Activated B cell treated with CpG ODN at 0.5 μM for 24 hours (primary cell): ENCODE results near the gene NAA38. TPM values are rescaled to one million over a fixed set of nuclear protein-coding genes. Genes with fewer than 3 reads are reported as not detected.

Source experiments
- ATAC-seq: fragments of 200-7000 bp; cut with Tn5 transposase; one replicate; pipeline ENCODE4 v1.10.0; 2021; ENCODE audit warnings: low read depth, mild to moderate bottlenecking, moderate library complexity
- CTCF ChIA-PET: fragments of 350-600 bp; sonication (Branson Sonifier 250); formaldehyde crosslinking; loops from one replicate; lab custom pipeline; 2021; ENCODE audit warnings: antibody characterized with exemption; lab: Charles Lee
- POLR2A ChIA-PET: fragments of 350-600 bp; sonication (Branson Sonifier 250); formaldehyde crosslinking; loops from one replicate; lab custom pipeline; 2021; ENCODE audit warnings: antibody characterized with exemption; lab: Charles Lee
- DNase-seq: peaks from one replicate; pipeline ENCODE4 v3.0.0; 2022
- H3K27ac Mint-ChIP-seq: one replicate; pipeline ENCODE4 v1.8.0; 2020; ENCODE audit warnings: mixed read lengths
- H3K27me3 Mint-ChIP-seq: one replicate; pipeline ENCODE4 v1.8.0; 2021; ENCODE audit warnings: mixed read lengths
- H3K36me3 Mint-ChIP-seq: one replicate; pipeline ENCODE4 v1.8.0; 2021; ENCODE audit warnings: low read depth, mixed read lengths
- H3K4me1 Mint-ChIP-seq: one replicate; pipeline ENCODE4 v1.8.0; 2021; ENCODE audit warnings: mixed read lengths
- H3K4me3 Mint-ChIP-seq: one replicate; pipeline ENCODE4 v1.8.0; 2020; ENCODE audit warnings: mild to moderate bottlenecking, mixed read lengths
- H3K9me3 Mint-ChIP-seq: one replicate; pipeline ENCODE4 v1.8.0; 2020; ENCODE audit warnings: mixed read lengths
- intact Hi-C: fragments of 100-400 bp; cut with micrococcal nuclease; formaldehyde crosslinking; loops from one replicate; pipeline ENCODE4 v1.15.1; 2024
- total RNA-seq: library from RNA; stranded (reverse); gene quantifications from 2 replicates; pipeline ENCODE4 v1.2.3, GENCODE V29; 2022
- TF ChIP-seq, protein P1 (sequence below): fragments of 200-600 bp; IDR thresholded peaks from one replicate; pipeline ENCODE4 v1.8.0; 2022; ENCODE audit warnings: antibody characterized with exemption, mild to moderate bottlenecking

NAA38 gene
- total RNA-seq, 1 donor from 2014 or later: 36.0 TPM

DNA sequence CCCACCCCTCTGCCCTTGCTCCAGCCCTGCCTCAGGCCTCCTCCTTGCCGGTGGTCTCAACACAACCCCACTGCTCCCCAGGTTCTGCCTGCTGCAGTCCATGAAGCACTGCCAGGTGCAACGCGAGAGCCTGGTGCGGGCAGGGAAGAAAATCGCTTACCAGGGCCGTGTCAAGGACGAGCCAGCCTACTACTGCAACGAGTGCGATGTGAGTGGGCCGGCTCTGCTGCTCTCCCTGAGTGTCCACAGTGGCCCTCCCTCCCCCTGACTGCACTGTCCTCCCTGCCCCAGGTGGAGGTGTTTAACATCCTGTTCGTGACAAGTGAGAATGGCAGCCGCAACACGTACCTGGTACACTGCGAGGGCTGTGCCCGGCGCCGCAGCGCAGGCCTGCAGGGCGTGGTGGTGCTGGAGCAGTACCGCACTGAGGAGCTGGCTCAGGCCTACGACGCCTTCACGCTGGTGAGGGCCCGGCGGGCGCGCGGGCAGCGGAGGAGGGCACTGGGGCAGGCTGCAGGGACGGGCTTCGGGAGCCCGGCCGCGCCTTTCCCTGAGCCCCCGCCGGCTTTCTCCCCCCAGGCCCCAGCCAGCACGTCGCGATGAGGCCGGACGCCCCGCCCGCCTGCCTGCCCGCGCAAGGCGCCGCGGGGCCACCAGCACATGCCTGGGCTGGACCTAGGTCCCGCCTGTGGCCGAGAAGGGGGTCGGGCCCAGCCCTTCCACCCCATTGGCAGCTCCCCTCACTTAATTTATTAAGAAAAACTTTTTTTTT, 4.3 kb downstream of the NAA38 start:
- no peak for ATAC-seq
- peaks cover 33% of the 10 kb centered on the region for H3K4me1 Mint-ChIP-seq
- no peak for DNase-seq
- ChIA-PET CTCF (interaction anchor here (0.9 to 1.0 kb wide), 2 partner anchors 18 to 109 kb away, joined by 3 read pairs; no protein-coding TSS in a partner anchor), POLR2A (interaction anchor here (0.6 to 3.9 kb wide), 3 partner anchors 11 to 136 kb away, joined by 3 to 35 read pairs (median 5); no protein-coding TSS in a partner anchor)
- peaks cover 55% of the 10 kb centered on the region for H3K36me3 Mint-ChIP-seq
- intact Hi-C loops: loop anchor here (10.0 kb wide), 1 partner anchor 372 kb away; no protein-coding TSS in a partner anchor
- no peaks in the 10 kb centered on the region for H3K9me3 Mint-ChIP-seq
- TF ChIP-seq, protein P1, sequence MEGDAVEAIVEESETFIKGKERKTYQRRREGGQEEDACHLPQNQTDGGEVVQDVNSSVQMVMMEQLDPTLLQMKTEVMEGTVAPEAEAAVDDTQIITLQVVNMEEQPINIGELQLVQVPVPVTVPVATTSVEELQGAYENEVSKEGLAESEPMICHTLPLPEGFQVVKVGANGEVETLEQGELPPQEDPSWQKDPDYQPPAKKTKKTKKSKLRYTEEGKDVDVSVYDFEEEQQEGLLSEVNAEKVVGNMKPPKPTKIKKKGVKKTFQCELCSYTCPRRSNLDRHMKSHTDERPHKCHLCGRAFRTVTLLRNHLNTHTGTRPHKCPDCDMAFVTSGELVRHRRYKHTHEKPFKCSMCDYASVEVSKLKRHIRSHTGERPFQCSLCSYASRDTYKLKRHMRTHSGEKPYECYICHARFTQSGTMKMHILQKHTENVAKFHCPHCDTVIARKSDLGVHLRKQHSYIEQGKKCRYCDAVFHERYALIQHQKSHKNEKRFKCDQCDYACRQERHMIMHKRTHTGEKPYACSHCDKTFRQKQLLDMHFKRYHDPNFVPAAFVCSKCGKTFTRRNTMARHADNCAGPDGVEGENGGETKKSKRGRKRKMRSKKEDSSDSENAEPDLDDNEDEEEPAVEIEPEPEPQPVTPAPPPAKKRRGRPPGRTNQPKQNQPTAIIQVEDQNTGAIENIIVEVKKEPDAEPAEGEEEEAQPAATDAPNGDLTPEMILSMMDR: no peak
- no peak overlapping the region for H3K27ac Mint-ChIP-seq
- H3K27me3 Mint-ChIP-seq: no peaks in the 10 kb centered on the region
- H3K4me3 Mint-ChIP-seq: no peak overlapping the region

DNA sequence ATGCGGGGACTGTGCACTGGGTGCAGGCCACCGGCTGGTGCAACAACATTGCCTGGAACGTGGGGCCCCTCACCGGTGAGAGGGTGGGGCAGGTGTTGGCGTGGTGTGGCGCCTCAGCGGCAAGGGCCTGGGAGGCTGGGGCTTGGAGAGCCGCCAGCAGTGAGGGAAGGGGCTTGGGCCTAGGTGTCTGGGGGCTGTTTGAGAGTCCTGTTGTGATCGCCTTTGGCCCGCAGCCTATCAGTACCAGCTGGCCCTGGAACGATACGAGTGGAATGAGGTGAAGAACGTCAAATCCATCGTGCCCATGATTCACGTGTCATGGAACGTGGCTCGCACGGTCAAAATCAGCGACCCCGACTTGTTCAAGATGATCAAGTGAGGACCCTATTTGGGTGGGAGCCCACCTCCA, 5.1 kb downstream of the NAA38 start:
- Mint-ChIP-seq H3K4me1 (peaks cover 35% of the 10 kb centered on the region), H3K27ac (peak overlapping the region; percentile 71), H3K27me3 (no peaks in the 10 kb centered on the region), H3K9me3 (no peaks in the 10 kb centered on the region), H3K36me3 (peaks cover 58% of the 10 kb centered on the region), H3K4me3 (no peak overlapping the region)
- intact Hi-C loops: loop anchor here (10.0 kb wide), 1 partner anchor 373 kb away; no protein-coding TSS in a partner anchor
- CTCF ChIA-PET: interaction anchor here (1.4 to 2.2 kb wide), 2 partner anchors 19 to 165 kb away, joined by 3 to 7 read pairs; partner anchors contain the start of genes KDM6B and TP53
- TF ChIP-seq, protein P1: no peak
- POLR2A ChIA-PET: interaction anchor here (1.5 to 3.9 kb wide), 2 partner anchors 17 to 27 kb away, joined by 5 to 35 read pairs; no protein-coding TSS in a partner anchor
- DNase-seq: no peak
- no peak for ATAC-seq

DNA sequence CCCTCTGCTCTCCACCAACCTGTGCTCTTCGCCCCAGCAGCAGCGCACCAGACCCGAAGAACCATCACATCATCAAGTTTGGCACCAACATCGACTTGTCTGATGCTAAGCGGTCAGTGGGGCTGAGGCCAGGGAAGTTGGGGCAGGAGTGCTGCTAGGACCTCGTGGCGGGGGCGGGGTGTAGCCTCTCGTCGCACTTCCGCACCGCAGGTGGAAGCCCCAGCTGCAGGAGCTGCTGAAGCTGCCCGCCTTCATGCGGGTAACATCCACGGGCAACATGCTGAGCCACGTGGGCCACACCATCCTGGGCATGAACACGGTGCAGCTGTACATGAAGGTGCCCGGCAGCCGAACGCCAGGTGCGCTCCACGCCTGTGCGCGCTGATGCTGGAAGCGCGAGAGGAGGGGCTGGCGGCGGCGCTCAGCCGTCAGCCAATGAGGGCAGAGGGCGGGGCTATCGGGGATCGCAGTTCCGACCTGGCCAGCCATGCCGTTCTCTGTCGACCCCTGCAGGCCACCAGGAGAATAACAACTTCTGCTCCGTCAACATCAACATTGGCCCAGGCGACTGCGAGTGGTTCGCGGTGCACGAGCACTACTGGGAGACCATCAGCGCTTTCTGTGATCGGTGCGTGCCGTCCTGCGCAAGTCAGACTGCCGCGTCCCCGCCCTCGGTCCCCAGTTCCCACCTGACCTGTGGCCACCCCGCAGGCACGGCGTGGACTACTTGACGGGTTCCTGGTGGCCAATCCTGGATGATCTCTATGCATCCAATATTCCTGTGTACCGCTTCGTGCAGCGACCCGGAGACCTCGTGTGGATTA, 5.7 kb downstream of the NAA38 start:
- no peaks in the 10 kb centered on the region for H3K9me3 Mint-ChIP-seq
- DNase-seq (peak; percentile 92), ATAC-seq (peak; percentile 94)
- intact Hi-C loops: loop anchor here (1.0 to 10.0 kb wide), 5 partner anchors 10 to 373 kb away; partner anchors contain the start of gene KDM6B
- peaks cover 63% of the 10 kb centered on the region for H3K36me3 Mint-ChIP-seq
- H3K27me3 Mint-ChIP-seq: no peaks in the 10 kb centered on the region
- POLR2A ChIA-PET: interaction anchor here (1.3 to 3.9 kb wide), 5 partner anchors 10 to 166 kb away, joined by 4 to 35 read pairs (median 8); partner anchors contain the start of gene KDM6B
- TF ChIP-seq, protein P1: peak; percentile 39
- H3K4me1 Mint-ChIP-seq: peaks cover 37% of the 10 kb centered on the region
- CTCF ChIA-PET: interaction anchor here (1.0 to 3.2 kb wide), 9 partner anchors 9 to 164 kb away, joined by 3 to 35 read pairs (median 5); partner anchors contain the start of genes KDM6B and TP53
- H3K4me3 Mint-ChIP-seq: peak overlapping the region; percentile 62
- H3K27ac Mint-ChIP-seq: peak overlapping the region; percentile 71

DNA sequence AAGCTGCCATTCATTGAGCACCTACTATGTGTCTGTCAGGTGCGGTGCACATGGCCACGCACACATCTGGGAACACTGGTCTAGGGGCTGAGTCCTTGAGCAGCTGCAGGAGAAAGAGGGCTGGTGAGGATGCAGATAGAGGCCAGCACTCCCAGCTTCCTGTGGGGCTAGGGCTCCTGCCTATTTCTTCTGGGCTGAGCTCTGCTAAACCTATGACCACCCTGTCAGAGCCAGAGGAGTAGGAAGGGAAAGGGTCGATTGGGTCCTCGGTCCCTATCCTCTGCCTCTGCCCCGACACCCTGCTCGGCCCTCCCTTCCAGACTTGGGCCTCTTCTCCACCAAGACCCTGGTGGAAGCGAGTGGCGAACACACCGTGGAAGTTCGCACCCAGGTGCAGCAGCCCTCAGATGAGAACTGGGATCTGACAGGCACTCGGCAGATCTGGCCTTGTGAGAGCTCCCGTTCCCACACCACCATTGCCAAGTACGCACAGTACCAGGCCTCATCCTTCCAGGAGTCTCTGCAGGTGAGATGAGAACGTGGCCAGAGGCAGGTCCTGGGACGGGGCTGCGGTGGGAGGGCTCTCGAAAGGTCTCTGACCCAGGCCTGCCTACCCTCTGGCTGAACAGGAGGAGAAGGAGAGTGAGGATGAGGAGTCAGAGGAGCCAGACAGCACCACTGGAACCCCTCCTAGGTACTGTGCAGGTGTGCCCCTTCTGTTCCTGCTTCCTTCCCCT, 6.5 kb downstream of the NAA38 start:
- ATAC-seq: no peak
- intact Hi-C loops: loop anchor here (1.0 to 10.0 kb wide), 5 partner anchors 10 to 374 kb away; partner anchors contain the start of gene KDM6B
- H3K4me3 Mint-ChIP-seq: peak overlapping the region; percentile 62
- TF ChIP-seq, protein P1: no peak
- H3K36me3 Mint-ChIP-seq: peaks cover 66% of the 10 kb centered on the region
- DNase-seq: peak; percentile 16
- H3K9me3 Mint-ChIP-seq: no peaks in the 10 kb centered on the region
- ChIA-PET POLR2A (interaction anchor here (0.6 to 3.9 kb wide), 6 partner anchors 9 to 165 kb away, joined by 3 to 35 read pairs (median 6); partner anchors contain the start of gene KDM6B), CTCF (interaction anchor here (1.0 to 3.2 kb wide), 10 partner anchors 9 to 164 kb away, joined by 3 to 35 read pairs (median 4); partner anchors contain the start of genes KDM6B and TP53)
- peaks cover 44% of the 10 kb centered on the region for H3K4me1 Mint-ChIP-seq
- peak overlapping the region; percentile 71 for H3K27ac Mint-ChIP-seq
- H3K27me3 Mint-ChIP-seq: no peaks in the 10 kb centered on the region
